ENCODE measurements around the gene ABCA2.
"Not testable (repeated sequence)": the region's sequence is repeated elsewhere in the genome, so short reads cannot be mapped to it uniquely, and the experiment has no call there.

Gene ABCA2

DNA sequence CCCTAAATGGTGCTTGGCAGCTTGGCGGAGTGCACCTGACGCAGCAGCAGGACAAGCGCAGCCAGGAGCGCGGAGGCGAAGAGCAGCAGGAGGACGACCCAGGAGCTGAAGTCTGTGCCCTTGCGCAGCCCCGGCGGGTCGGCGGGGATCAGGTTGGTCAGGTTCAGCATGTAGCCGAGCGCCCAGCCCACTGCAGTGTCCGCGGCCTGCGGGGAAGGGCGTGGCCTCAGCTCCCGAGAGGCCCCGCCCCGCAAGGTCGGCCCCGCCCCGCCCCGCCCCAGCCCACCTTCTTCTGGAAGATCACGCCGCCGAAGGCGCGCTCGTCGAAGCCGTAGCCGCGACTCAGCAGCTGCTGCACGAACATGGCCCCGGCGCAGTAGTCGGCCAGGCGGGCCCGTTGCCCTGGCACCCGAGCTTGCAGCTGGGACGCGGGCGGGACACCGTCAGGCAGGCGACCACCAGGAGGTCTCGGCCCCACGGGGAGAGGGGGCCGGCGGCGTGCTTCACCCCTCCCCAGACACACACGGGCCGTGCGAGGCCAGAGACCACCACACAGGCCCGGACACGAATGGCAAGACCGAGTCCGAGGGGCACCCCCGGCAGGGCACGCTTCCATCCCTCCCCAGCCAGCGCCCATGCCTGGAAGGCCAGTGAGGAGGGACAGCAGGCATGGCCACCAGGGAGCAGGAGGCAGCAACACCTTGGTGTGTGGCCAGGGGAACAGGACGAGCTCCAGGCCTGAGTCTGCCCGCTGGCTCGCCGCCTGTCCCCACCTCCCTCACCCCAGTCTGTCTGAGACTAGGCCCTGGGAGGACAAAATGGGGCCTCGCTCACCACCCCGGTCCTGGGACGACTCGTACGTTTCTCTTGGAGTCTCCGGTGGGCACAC lies 20.9 kb upstream of the ABCA2 start:
- no peak overlapping the region for H3K4me3 ChIP-seq (ENCODE audit: low read depth, low read length)
- DNase-seq (ENCODE audit: low read depth) = no peak

DNA sequence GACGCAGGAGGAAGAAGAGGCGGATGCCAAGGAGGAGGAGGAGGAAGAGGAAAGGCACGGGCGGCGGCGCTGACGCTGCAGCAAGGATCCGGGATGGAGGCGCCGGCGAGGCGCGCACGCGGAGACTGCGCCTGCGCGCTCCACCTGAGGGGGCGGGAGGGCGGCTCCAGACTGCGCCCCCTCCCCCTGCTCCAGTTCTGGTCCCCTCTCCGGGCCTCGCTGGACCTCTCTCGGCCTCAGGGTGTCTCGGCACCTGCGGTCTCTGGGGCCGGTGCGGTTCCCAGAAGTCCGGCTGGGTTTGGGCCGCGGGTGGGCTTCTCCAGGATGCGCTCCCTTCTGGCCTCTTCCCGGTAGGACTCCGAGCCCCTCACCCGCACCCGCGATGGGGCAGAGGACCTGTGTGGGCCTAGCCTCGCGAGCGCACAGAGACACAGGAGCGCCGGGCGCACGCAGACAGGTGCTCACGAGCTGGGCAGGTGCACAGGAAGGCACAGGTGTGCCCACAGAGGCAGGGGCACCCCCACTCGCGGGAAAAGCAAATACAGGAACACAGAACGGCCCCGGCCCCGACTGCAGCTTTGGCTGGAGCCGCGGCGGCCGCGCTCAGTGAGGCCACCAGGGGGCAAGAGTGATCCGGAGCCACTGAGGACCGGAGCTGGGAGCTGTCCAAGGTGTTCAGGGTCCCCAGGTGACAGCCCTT lies 18.2 kb upstream of the ABCA2 start, which contains the start of gene NPDC1:
TSS of gene NPDC1 (minus strand) at position 90 of the 700 bp plus-strand sequence. CDS start 188 bp downstream, outside the sequence.
- H3K4me3 ChIP-seq (ENCODE audit: low read depth, low read length) = peak within 1 kb of the TSS; percentile 65
- no peak for DNase-seq (ENCODE audit: low read depth)

DNA sequence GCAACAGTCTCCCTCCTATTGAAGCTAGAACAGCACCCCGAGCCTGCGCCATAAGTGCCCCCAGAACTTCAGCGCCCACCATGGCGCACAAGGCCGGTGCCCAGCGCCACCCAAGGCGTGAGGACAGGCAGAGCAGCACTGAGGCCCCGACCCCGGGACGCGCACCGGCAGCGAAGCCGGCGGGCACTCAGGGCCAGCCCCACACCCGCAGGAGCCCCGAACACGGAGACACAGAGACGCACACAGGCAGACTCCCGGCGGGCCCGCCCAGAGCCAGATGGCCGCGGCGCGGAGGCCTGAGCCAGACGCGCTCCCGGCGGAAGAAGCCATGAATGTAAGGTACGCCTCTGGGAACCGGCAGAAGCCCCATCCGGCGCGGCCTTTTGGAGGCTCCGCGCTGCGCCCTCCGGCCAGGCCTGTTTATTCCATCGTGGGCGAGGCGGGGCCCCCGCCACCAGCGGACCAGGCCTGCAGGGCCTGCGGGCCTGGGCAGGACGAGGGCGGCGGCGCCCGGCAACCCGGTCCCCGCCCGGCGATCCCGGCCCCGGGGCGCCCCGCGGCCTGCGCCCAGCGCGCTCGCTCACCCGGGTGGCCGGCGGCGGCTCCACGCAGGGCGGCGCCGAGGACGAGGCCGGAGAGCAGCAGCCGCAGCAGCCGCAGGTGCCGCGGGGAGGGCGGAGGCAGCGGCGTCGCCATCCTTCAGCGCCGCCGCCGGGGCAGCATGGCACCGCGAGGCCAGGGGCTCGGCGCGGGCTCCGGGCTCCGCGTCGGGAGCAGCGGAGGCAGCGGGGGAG lies 17.5 kb upstream of the ABCA2 start:
- H3K4me3 ChIP-seq (ENCODE audit: low read depth, low read length) = peak overlapping the region; percentile 65
- no peak for DNase-seq (ENCODE audit: low read depth)

DNA sequence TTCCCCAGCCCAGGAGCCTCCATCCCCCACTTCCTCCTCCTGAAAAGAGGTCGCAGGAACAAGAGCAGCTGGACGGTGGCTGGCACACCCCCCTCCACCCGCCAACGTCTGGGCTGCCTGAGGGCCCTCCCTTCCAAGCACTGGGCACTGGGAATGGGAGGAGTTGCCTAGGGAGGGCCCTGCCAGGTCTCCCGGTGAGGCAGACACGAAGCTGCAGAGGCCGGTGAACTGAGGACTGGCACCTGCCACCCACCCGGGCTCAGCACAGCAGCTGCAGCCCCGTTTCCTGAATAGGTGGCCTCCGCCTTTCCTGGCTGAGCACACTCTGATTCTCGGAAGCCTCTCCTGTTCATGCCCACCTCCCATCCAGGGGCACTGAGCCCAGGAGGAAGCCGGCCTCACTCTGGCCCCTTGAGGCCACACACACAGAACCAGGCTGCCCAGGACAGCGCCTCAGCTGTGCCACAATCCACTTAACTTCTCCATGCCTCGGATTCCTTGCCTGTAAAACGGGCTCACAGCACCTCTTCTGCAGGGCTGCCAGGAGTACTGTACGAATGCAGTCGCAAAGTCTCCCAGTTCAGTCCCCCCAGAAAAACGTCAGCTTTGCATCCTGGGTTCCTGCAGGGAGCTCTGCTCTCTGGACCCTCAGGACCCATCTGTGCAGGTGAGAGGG lies 16.6 kb upstream of the ABCA2 start:
- H3K4me3 ChIP-seq (ENCODE audit: low read depth, low read length) = peak overlapping the region; percentile 65
- DNase-seq (ENCODE audit: low read depth) = no peak

DNA sequence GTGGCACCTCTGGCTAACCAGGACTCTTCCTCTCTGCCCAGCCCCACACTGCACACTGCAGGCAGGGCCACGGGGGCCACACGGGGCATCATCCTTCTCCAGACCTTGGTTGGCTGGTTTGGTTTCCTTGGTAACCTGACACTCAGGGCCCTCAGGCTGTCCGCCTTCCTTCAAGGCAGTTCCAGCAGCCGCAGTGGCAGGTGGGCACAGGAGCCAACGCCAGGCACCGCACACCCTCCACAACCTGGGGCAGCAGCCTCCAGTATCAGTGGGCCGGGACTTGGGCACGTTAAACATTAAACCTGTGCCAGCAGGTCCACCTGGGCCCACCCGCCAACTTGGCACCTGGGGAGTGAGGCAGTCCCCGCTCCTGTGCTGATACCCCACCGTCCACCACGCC lies 16.0 kb upstream of the ABCA2 start:
- H3K4me3 ChIP-seq (ENCODE audit: low read depth, low read length) = no peak overlapping the region
- DNase-seq (ENCODE audit: low read depth) = no peak

DNA sequence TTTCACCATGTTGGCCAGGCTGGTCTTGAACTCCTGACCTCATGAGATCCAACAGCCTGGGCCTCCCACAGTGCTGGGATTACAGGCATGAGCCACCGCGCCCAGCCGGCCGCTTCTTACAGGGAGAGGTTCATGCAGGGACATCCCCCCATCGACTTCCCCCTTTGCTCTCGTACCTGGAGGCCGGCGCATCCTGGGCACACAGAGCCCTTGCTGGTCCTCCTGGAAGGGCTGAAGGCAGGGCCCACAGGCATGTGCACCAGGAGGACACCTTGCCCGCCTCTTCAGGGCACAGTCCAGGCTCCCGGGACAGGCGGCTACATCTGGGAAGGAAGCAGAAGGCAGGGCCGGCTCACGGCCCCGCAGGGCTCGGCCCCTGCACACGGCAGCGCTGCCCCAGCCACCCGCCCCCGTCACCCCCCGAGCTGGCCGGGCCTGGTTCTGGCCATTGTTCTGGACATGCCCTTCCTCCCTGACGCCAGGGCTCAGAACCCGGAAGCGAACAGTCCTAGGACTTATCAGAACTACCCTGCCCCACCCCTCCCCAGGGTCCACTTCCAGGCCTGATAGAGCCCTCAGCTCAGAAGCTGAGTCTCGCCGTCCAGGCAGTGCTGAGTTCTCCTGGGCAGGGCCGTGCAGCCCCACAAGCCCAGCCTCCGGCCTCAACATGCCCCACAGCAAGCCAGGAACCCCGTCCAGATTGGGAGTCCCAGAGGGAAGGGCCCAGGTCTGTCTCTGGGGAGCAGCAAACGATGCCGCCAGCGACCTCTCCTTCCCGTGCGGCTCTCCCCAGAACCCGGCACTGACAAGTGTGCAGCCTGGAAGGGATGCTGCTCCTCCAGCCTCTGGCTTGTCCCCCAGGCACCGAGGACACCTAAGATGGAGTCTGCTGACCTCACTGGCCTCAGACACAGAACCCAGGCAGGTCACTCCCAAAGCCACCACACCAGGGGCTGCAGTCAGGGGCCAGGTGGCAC lies 15.0 kb upstream of the ABCA2 start:
- H3K4me3 ChIP-seq (ENCODE audit: low read depth, low read length) = no peak overlapping the region
- no peak for DNase-seq (ENCODE audit: low read depth)

DNA sequence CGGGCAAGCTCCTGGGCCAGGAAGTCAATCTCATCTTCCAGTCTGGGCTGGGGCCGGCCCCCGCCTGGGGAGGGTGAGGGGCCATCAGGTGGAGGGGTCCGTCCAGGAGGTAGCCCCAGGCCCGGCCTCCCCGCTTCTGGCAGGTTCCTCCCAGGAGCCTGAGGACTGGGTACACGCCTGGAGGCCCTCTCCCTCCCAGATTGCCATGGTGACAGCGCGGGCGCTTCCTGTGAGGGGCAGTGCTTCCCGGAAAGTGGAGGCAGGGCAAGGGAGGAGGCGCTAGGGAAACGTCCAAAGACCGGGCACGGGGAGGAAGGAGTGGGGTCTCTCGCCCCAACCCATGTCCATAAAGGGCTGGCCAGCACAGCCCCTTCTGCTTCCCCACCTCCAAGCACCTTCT lies 13.1 kb upstream of the ABCA2 start:
- H3K4me3 ChIP-seq (ENCODE audit: low read depth, low read length) = no peak overlapping the region
- no peak for DNase-seq (ENCODE audit: low read depth)

DNA sequence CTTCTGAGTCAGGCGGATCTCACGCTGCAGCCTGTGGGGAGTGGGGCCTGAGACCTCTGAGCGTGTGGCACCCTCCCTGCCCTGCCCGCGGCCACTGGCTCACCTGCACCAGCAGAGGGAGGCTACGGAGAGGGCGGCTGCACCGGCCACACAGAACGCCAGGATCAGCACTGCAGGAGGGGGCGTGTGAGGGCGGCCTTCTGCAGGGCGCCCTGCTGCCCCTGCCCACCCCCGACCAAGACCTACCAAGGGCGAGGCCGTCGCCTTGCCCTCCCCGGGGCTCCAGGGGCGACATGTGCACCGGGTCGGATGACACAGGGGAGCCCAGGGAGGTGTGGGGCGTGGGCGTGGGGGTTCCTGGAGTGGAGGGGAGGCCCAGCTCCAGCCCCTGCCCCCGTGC lies 12.5 kb upstream of the ABCA2 start:
- DNase-seq (ENCODE audit: low read depth) = no peak
- H3K4me3 ChIP-seq (ENCODE audit: low read depth, low read length) = no peak overlapping the region

DNA sequence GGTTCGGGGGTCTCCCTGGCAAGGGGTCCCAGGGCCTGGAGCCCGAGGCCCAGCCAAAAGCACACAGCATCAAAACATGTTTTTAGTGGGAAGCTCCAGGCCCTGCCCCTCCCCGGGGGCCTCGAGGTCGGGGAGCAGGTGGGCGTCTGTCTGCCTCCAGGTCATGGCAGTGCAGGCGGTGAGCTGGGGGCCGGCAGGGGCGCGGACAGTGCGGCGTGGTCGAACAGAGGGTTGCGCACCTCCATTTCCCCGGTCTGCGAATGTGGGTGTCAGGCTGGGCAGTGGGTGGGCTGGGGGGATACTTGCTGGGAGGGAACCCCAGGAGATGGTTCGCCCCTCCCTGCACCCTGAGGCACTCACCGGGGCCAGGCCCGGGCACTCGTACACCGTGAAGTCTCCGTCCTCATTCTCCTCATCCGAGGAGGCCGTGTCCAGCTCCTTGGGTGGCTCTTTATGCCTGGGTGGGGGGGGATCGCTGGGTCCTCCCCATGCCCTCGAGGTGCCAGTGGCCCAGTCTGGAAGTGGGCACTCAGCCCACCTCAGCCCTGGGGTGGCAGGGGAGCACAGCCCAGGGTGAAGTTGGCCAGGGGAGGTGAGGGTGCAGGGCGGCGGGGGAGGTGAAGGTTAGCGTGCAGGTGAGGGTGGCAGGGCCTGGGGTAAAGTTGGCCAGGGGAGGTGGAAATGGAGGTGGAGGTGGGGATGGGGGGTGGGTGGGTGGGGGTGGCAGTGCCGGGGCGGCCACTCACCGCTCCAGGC lies 11.8 kb upstream of the ABCA2 start:
- no peak overlapping the region for H3K4me3 ChIP-seq (ENCODE audit: low read depth, low read length)
- no peak for DNase-seq (ENCODE audit: low read depth)

DNA sequence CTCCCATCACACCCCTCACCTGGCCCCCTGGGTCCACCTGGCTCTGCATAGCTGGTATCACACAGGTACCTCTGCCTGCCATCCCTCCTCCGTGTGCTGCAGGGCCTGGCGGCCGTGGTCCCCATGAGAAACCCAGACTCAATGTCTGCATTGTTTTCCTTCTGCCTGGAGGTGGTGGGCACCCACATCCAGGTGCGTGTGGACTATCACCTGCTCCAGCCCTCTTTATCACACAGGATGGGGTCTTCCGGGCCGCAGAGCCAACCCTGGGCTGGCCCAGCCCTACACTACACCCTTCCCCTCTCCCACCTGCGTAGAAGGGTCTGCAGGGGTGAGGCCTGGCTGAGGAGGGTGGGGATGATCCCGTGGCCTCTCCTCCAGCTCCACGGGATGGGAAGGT lies 10.9 kb upstream of the ABCA2 start:
- no peak for DNase-seq (ENCODE audit: low read depth)
- H3K4me3 ChIP-seq (ENCODE audit: low read depth, low read length) = no peak overlapping the region

DNA sequence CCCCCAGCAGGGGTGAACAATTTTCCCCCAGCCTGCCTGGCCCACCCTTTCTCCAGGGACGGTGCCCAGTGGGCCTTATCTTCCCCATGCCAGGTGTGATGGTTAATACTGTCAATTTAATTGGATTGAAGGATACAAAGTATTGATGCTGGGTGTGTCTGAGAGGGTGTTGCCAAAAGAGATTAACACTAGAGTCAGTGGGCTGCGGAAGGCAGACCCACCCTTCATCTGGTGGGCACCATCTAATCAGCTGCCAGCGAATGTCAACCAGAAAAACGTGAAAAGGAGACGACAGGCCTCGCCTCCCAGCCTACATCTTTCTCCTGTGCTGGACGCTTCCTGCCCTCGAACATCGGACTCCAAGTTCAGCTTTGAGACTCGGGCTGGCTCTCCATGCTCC lies 9.4 kb upstream of the ABCA2 start:
- DNase-seq (ENCODE audit: low read depth) = no peak

DNA sequence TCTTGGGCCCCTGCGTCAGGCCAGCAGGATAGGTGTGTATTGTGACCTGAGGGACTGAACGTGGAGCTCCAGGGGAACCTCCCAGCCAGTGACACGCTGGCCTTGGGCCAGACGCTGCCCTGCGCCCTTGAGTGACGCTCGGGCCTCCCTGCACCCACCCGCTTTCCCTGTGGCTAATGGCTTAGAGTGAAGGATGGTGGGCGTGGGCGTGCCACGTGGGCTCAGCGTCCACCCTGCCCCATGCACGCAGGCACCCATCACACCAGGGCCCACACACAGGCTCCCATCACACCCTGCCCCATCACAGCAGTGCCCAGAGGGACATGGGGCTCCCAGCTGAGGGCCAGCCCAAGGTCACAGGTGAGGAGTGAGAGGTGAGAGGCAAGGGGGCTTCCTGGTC lies 9.0 kb upstream of the ABCA2 start:
- DNase-seq (ENCODE audit: low read depth) = no peak
- no peak overlapping the region for H3K4me3 ChIP-seq (ENCODE audit: low read depth, low read length)

More for the DNA sequence above, 9.4 kb upstream of the ABCA2 start:
- H3K4me3 ChIP-seq (ENCODE audit: low read depth, low read length) = no peak overlapping the region

DNA sequence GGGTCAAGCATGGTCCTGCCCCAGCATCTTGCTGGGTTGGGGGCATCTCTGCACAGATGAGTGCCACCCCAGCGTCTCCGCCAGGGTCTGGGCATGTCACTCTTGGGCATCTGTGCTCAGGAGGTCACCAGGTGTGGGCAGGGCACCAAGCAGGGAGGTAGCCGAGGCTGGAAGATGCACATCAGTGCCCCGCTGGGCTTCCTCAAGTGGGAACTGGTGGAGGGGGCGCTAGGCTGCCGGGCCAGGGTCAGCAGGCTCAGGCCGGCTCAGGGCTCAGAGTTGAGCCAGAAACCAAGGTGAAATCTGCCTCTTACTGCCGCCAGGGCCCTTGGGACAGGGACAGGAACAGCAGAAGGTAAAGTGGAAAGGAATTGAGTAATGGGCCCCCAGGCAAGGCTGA lies 7.9 kb upstream of the ABCA2 start:
- H3K4me3 ChIP-seq (ENCODE audit: low read depth, low read length) = no peak overlapping the region
- DNase-seq (ENCODE audit: low read depth) = no peak

DNA sequence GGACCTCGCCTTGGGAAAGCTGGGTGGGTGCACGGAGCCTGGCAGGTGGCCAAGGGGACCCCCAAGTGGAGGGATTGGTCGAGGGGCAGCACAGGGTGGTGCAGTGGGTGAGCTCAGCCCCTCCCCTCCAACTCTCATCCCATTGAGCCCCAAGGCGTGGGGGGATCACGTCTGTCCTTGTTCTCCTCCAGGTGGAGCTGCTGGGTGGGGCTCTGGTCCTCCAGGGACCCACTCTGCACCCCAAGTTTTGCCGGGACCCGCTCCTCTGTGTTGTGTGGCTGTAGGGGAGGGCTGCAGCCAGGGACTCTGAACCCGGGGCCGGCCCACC lies 7.4 kb upstream of the ABCA2 start:
- H3K4me3 ChIP-seq (ENCODE audit: low read depth, low read length) = no peak overlapping the region
- no peak for DNase-seq (ENCODE audit: low read depth)

DNA sequence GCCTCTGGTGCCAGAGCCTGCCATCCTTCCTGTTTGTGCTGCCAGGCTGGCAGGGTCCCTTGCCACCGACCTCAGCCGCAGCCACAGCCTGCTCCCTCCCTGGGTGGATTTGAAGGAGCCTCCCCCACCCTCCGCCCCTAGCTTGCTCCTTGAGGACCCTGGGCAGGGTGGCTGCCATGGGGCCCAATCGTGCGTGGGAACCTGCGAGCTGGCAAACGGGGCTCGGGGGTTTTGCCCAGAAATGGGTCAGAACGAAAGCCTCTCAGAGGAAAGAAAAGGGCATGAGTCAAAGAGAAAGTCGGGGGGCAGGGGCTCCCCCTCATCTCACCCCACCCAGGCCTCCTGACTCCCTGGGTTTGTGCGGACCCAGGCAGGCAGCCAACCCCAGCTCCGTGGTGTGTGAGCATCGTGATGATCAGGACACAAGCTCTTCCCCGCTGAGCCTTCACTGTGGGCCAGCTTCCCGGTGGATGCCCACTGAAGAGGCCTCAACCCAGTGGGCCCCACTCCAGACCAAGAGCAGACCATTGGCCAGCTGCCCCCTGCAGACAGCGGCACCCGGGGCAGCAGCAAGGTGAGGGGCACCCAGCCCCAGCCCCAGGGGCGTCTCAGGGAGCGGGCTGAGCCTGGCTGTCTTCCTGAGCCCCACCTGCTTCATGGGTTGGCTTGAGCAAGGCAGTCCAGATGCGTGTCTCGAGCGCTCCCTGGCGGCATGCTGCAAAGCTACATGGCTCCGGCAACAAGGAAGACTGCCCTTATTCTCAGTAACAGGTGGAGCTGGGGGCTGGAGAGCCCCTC lies 6.9 kb upstream of the ABCA2 start:
- peak; percentile 39 for DNase-seq (ENCODE audit: low read depth)
- no peak overlapping the region for H3K4me3 ChIP-seq (ENCODE audit: low read depth, low read length)

DNA sequence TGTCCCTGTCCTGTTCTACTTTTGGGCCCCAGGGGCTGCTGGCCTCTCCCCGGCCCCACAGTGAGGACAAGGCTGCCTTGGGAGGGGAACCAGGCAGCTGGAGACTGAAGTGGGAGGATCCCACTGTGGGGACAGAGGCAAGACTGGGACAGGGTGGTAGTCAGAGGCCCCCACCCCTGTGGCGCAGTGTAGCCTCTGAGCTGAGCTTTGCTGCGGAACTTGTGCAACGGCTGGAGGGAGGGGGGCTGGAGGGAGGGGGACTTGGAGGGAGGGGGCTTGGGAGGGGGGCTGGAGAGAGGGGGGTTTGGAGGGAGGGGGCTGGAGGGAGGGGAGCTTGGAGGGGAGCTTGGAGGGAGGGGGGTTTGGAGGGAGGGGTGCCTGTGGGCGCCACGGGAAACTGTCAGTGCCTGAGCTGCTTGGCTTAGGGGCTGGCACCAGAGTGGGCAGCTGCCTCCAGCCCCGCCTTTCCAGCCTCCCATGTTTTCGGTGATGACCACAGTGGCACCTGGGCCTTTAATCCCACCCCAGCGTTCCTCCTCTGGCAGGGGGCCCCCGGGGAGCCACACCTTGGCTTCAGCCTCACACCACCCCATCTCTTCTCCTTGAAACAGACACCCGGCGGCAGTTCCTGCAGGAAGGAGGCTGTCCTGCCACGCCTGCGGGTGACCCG lies 6.1 kb upstream of the ABCA2 start:
- H3K4me3 ChIP-seq (ENCODE audit: low read depth, low read length) = no peak overlapping the region
- DNase-seq (ENCODE audit: low read depth) = no peak

DNA sequence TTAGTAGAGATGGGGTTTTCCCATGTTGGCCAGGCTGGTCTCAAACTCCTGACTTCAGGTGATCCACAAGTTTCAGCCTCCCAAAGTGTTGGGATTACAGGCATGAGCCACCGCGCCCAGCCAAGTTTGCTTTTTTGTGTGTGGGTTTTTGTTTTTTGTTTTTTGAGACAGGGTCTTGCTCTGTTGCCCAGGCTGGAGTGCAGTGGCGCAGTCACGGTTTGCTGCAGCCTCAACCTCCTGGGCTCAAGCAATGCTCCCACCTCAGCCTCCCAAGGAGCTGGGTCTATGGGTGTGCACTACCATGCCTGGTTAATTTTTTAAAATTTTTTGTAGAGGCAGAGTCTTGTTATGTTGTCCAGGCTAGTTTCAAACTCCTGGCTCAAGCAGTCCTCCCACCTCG lies 5.4 kb upstream of the ABCA2 start:
- not testable (repeated sequence) for DNase-seq (ENCODE audit: low read depth); H3K4me3 ChIP-seq (ENCODE audit: low read depth, low read length)

Measured in skeletal muscle cell (primary cell).